AG09309 (cell line): ENCODE data around the gene AMER2.

ENCODE experiments used
- DNase-seq: peaks from one replicate; pipeline ENCODE4 v3.0.0-alpha.2; 2010; ENCODE audit warnings: low read depth
- H3K4me3 ChIP-seq: 2 replicates; pipeline ENCODE4 v1.5.1; 2011; ENCODE audit warnings: mild to moderate bottlenecking, low read depth, low read length, moderate library complexity; ENCODE audit not compliant: control insufficient read depth
- TF ChIP-seq, protein P1 (sequence below): IDR thresholded peaks from 2 replicates; pipeline ENCODE4 v1.5.1; 2011; ENCODE audit warnings: mild to moderate bottlenecking, low read depth, low read length, inconsistent platforms; ENCODE audit not compliant: insufficient read depth, control insufficient read depth; ENCODE audit errors: missing control alignments

AMER2 gene

DNA sequence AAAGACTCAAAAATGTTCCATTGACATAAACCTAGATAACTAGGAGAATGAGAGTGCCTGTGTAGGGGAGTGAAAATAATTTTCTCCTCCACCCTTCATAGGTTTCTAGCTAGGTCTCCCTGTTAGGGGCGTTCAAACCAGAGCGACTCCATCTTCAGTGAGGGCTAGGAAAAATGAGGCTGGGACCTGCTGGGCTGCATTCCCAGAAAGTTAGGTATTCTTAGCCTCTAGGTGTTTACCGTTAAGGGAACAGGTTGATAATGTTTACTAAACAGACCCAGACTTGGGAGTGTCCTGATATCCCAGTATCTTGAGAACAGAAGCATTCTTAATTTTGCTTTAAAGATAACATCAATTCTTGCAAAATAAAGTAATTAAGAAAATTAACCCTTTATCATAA lies 56.0 kb downstream of the AMER2 start:
- no peak overlapping the region for H3K4me3 ChIP-seq
- TF ChIP-seq, protein P1, sequence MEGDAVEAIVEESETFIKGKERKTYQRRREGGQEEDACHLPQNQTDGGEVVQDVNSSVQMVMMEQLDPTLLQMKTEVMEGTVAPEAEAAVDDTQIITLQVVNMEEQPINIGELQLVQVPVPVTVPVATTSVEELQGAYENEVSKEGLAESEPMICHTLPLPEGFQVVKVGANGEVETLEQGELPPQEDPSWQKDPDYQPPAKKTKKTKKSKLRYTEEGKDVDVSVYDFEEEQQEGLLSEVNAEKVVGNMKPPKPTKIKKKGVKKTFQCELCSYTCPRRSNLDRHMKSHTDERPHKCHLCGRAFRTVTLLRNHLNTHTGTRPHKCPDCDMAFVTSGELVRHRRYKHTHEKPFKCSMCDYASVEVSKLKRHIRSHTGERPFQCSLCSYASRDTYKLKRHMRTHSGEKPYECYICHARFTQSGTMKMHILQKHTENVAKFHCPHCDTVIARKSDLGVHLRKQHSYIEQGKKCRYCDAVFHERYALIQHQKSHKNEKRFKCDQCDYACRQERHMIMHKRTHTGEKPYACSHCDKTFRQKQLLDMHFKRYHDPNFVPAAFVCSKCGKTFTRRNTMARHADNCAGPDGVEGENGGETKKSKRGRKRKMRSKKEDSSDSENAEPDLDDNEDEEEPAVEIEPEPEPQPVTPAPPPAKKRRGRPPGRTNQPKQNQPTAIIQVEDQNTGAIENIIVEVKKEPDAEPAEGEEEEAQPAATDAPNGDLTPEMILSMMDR = no peak
- no peak for DNase-seq

DNA sequence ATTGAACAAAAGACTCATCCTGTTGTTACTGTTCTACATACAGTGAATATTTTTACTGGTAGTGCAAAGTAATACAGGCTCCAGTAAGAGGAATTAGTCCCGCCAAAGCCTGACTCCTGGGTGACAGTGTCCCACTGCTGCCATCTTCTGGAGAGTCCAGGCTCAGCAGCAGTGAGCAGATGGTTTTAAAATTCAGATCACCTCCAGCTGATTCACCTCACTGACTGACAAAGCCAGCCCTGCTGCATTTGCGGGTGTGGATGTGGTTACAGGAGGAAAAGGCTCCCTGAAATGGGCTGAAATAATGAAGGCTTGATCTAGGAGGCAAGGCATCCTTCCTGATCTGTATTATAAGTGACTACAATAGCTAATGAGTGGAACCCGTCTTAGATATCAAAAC lies 57.9 kb downstream of the AMER2 start:
- peak; percentile 37 for DNase-seq
- TF ChIP-seq, protein P1 = peak; percentile 88
- no peak overlapping the region for H3K4me3 ChIP-seq

DNA sequence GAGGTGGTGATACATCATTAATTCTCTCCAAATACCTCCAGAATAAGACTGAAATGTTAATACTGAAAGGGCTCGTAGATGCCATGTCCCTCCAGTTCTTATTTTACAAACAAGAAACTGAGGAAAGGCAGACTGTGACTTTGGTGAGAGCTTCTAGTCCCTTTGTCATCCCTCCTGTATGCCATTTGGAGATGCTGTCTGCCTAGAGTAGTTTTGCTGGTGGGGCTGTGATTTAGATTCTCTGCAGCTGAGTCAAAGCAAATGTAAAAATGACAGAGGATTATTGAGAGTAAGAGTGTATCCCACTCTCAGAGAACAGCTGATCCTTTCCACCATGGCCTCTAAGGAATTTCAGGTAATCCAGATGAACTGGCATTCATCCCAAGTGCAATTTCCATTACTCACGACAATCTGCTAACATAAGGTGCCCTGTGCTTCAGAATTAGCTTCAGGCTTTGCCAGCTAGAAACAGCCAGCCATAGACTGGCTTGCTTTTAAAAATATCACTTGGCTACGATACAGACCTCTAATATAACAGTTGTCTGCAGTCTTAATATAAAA lies 59.3 kb downstream of the AMER2 start:
- TF ChIP-seq, protein P1 = no peak
- DNase-seq = no peak
- H3K4me3 ChIP-seq = no peak overlapping the region
